ENCODE data around the gene B3GALT2.

The B3GALT2 gene

GRCh38 chr1:193181985-193182384, 4.4 kb downstream of the B3GALT2 start:
- DNase-seq = no peak

DNA sequence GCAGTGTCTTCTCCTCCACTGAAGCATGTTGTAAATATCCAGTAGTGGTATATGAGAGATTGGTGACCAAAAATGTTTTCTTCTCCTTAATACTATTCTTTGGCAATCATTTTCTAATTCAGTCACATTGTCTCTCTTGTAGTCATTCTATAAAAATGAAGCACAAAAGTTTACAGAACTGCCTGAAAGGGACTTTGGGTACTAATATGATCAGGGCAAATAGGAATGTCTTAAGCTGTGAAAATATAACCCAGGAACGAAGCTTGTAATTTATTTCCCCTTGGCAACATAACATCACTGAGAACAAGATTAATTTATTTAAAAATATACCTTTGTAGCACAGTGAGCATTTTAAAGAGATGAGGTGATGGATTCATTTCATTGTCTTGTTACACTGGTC, 4.9 kb downstream of the B3GALT2 start:
- no peak for DNase-seq

GRCh38 chr1:193179094-193179493, 7.3 kb downstream of the B3GALT2 start:
- DNase-seq = no peak

- no peak for DNase-seq
Measured at GRCh38 chr1:193176788-193177187, 9.6 kb downstream of the B3GALT2 start.

GRCh38 chr1:193176113-193176512, 10.3 kb downstream of the B3GALT2 start:
- DNase-seq = no peak

GRCh38 chr1:193157360-193157759, 29.1 kb downstream of the B3GALT2 start:
- no peak for DNase-seq

GRCh38 chr1:193156822-193157142, 29.6 kb downstream of the B3GALT2 start:
- DNase-seq = no peak

GRCh38 chr1:193156117-193156821, 30.1 kb downstream of the B3GALT2 start:
- no peak for DNase-seq

GRCh38 chr1:193144999-193145398, 41.4 kb downstream of the B3GALT2 start:
- no peak for DNase-seq

- no peak for DNase-seq
Measured at GRCh38 chr1:193144361-193144938, 42.0 kb downstream of the B3GALT2 start.

DNA sequence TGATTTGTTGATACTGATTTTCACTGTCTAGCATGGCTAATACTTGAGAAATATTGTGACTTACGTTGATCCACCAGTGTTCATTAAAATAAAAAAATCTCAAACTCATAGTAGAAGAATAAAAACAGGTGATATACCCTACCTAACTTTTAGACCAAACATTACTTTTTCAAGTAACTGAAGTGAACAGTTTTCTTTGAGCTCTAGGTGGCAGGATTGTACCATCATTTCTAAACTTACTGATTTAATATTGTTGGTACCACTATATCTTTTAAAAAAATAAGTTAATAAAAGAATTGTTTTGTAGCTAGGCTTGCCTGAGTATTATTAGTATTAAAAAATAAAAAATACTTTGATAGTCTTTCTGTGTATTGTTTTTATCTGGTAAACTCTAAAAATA, 43.1 kb downstream of the B3GALT2 start:
- DNase-seq = no peak

- DNase-seq = no peak
Measured at GRCh38 chr1:193142409-193142808, 44.0 kb downstream of the B3GALT2 start.

GRCh38 chr1:193141804-193142203, 44.6 kb downstream of the B3GALT2 start:
- no peak for DNase-seq

GRCh38 chr1:193140254-193140653, 46.2 kb downstream of the B3GALT2 start:
- no peak for DNase-seq

DNA sequence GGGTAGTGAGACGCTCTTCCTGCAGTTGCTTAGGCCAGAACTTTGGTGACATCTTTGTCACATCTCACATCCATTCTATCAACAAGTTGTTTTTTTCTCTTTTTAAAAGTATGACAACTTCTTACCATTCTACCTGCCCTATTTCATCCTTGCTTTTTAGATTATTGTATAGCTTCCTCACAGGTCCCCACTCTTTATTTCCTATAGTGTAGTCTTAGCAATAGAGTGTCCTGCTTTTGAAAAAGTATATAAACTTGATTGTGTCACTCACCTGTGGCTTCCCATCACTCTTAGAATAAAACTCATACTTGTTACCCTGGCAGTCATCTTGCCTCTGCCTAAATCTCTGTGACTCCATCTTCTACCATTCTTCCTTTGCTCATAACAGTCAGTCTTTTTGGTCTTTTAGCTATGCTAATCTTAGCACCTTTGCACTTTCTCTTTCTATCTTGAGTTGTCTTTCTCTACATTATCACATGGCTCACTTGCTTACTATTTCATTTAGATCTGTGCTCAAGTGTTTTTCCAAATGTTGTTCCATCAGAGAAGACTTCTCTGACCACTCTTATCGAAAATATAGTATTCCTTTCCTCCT, 55.0 kb downstream of the B3GALT2 start:
- no peak for DNase-seq
